ENCODE data around the gene USP36. TPM values are rescaled to one million over a fixed set of nuclear protein-coding genes. Genes with fewer than 3 reads are reported as not detected.

Gene USP36
- total RNA-seq, 1 experiment from 2014 or later = 74.0 TPM

GRCh38 chr17:78765821-78766220 lies 74.8 kb downstream of the USP36 start:
- Mint-ChIP-seq H3K9me3 (0 out of 2 replicates have a peak, but pooled peaks cover 5% of the 10 kb centered on the region), H3K27me3 (ENCODE audit: low read depth) (no peaks in the 10 kb centered on the region), H3K27ac (no peak overlapping the region), H3K4me3 (no peak overlapping the region), H3K4me1 (no peaks in the 10 kb centered on the region), H3K36me3 (no peaks in the 10 kb centered on the region)
- CTCF ChIA-PET = interaction anchor here (0.6 to 1.4 kb wide), 3 partner anchors 42 to 280 kb away, joined by 3 to 5 read pairs (median 4); no protein-coding TSS in a partner anchor
- TF ChIP-seq NFE2L1 (CRISPR knock-in tag; IDR thresholded peaks at IDR 0.05) (no peak), ZNF121 (CRISPR knock-in tag; IDR thresholded peaks at IDR 0.05) (peak; percentile 34; the same call in 1 of the 2 replicates)
- TF ChIP-seq, protein P1, sequence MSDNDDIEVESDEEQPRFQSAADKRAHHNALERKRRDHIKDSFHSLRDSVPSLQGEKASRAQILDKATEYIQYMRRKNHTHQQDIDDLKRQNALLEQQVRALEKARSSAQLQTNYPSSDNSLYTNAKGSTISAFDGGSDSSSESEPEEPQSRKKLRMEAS (CRISPR knock-in tag; IDR thresholded peaks at IDR 0.05) = no peak
- no peak for ATAC-seq
- DNase-seq (ENCODE audit: low spot score) = no peak
- POLR2A ChIA-PET = interaction anchor here (0.6 to 0.7 kb wide), 2 partner anchors 43 to 829 kb away, joined by 3 to 4 read pairs; no protein-coding TSS in a partner anchor

DNA sequence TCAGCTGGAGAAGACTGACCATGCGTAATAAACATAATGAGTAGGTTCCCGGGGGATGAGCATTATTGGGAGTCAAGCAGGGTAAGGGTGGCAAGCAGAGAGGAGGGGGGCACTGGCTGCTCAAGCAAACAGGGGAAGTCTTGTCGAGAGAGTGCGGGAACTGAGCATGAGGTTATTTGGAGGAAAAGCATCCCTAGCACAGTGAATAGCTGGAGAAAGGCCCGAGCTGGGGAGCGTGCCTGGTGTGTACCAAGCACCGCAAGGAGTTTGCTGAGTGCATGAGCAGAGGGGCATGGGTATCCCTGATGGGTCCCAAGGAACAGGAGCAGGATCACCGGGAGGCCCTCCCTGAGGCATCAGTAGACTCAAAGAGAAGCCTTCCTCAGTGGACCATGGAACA lies 75.7 kb downstream of the USP36 start:
- Mint-ChIP-seq H3K27me3 (ENCODE audit: low read depth) (no peaks in the 10 kb centered on the region), H3K27ac (no peak overlapping the region), H3K36me3 (no peaks in the 10 kb centered on the region), H3K4me3 (no peak overlapping the region), H3K9me3 (0 out of 2 replicates have a peak, but pooled peaks cover 5% of the 10 kb centered on the region), H3K4me1 (no peaks in the 10 kb centered on the region)
- TF ChIP-seq OVOL2 (CRISPR knock-in tag; IDR thresholded peaks at IDR 0.05; ENCODE audit: borderline replicate concordance) (no peak), ATF1 (CRISPR knock-in tag; IDR thresholded peaks at IDR 0.05) (no peak), ELF4 (CRISPR knock-in tag; IDR thresholded peaks at IDR 0.05; ENCODE audit: low read depth) (no peak), FOXJ3 (CRISPR knock-in tag; IDR thresholded peaks at IDR 0.05; ENCODE audit: borderline replicate concordance) (no peak), NR3C1 (CRISPR knock-in tag; conservative IDR thresholded peaks at IDR 0.05; ENCODE audit: low read depth) (no peak), GABPB1 (CRISPR knock-in tag; IDR thresholded peaks at IDR 0.05) (no peak), TEAD4 (CRISPR knock-in tag; IDR thresholded peaks at IDR 0.05) (no peak), GTF2I (CRISPR knock-in tag; conservative IDR thresholded peaks at IDR 0.05) (no peak), CREB1 (CRISPR knock-in tag; IDR thresholded peaks at IDR 0.05) (no peak), NR2C2 (CRISPR knock-in tag; IDR thresholded peaks at IDR 0.05) (no peak), FOXP1 (CRISPR knock-in tag; IDR thresholded peaks at IDR 0.05; ENCODE audit: borderline replicate concordance) (no peak), CTCF (IDR thresholded peaks at IDR 0.05) (no peak), ZSCAN18 (CRISPR knock-in tag; IDR thresholded peaks at IDR 0.05) (no peak), ETV6 (CRISPR knock-in tag; IDR thresholded peaks at IDR 0.05) (no peak), IRF2 (CRISPR knock-in tag; IDR thresholded peaks at IDR 0.05; ENCODE audit: borderline replicate concordance, low read depth) (no peak), ZNF232 (CRISPR knock-in tag; IDR thresholded peaks at IDR 0.05) (no peak), ZNF138 (CRISPR knock-in tag; conservative IDR thresholded peaks at IDR 0.05) (no peak)
- TF ChIP-seq, protein P2, sequence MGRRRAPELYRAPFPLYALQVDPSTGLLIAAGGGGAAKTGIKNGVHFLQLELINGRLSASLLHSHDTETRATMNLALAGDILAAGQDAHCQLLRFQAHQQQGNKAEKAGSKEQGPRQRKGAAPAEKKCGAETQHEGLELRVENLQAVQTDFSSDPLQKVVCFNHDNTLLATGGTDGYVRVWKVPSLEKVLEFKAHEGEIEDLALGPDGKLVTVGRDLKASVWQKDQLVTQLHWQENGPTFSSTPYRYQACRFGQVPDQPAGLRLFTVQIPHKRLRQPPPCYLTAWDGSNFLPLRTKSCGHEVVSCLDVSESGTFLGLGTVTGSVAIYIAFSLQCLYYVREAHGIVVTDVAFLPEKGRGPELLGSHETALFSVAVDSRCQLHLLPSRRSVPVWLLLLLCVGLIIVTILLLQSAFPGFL (CRISPR knock-in tag; IDR thresholded peaks at IDR 0.05; ENCODE audit: borderline replicate concordance) = no peak
- TF ChIP-seq, protein P3, sequence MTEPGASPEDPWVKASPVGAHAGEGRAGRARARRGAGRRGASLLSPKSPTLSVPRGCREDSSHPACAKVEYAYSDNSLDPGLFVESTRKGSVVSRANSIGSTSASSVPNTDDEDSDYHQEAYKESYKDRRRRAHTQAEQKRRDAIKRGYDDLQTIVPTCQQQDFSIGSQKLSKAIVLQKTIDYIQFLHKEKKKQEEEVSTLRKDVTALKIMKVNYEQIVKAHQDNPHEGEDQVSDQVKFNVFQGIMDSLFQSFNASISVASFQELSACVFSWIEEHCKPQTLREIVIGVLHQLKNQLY (CRISPR knock-in tag; IDR thresholded peaks at IDR 0.05) = no peak
- TF ChIP-seq, protein P4, sequence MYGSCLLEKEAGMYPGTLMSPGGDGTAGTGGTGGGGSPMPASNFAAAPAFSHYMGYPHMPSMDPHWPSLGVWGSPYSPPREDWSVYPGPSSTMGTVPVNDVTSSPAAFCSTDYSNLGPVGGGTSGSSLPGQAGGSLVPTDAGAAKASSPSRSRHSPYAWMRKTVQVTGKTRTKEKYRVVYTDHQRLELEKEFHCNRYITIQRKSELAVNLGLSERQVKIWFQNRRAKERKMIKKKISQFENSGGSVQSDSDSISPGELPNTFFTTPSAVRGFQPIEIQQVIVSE (CRISPR knock-in tag; IDR thresholded peaks at IDR 0.05; ENCODE audit: borderline replicate concordance) = no peak
- ChIA-PET CTCF (interaction anchor here (1.4 kb wide), 1 partner anchor 101 kb away, joined by 4 read pairs; no protein-coding TSS in a partner anchor), POLR2A (no interaction called here)
- ATAC-seq (no peak), DNase-seq (ENCODE audit: low spot score) (no peak)
